Measurements from ENCODE around the gene CYSRT1.
"Not testable (repeated sequence)": the region's sequence is repeated elsewhere in the genome, so short reads cannot be mapped to it uniquely, and the experiment has no call there.

The CYSRT1 gene

GRCh38 chr9:137252555-137253506 is 27.9 kb downstream of the CYSRT1 start:
- DNase-seq (ENCODE audit: low spot score): no peak

- DNase-seq (ENCODE audit: low spot score): no peak
Observed at GRCh38 chr9:137253717-137254623, 29.0 kb downstream of the CYSRT1 start.

GRCh38 chr9:137254624-137255447 is 29.9 kb downstream of the CYSRT1 start, which contains the start of gene NELFB:
Gene NELFB (plus strand): TSS chr9:137255327.
- DNase-seq (ENCODE audit: low spot score): peak; percentile 99

GRCh38 chr9:137255448-137256114 is 30.6 kb downstream of the CYSRT1 start:
- DNase-seq (ENCODE audit: low spot score): peak; percentile 61

GRCh38 chr9:137256362-137256761 is 31.4 kb downstream of the CYSRT1 start:
- no peak for DNase-seq (ENCODE audit: low spot score)

- no peak for DNase-seq (ENCODE audit: low spot score)
Observed at GRCh38 chr9:137256856-137257255, 31.9 kb downstream of the CYSRT1 start.

GRCh38 chr9:137262173-137262908 is 37.4 kb downstream of the CYSRT1 start:
- not testable (repeated sequence) for DNase-seq (ENCODE audit: low spot score)

GRCh38 chr9:137262909-137263285 is 37.9 kb downstream of the CYSRT1 start:
- DNase-seq (ENCODE audit: low spot score): no peak

GRCh38 chr9:137263506-137263905 is 38.5 kb downstream of the CYSRT1 start:
- no peak for DNase-seq (ENCODE audit: low spot score)

- no peak for DNase-seq (ENCODE audit: low spot score)
Observed at GRCh38 chr9:137264067-137264466, 39.1 kb downstream of the CYSRT1 start.

- DNase-seq (ENCODE audit: low spot score): no peak
Observed at GRCh38 chr9:137265496-137266161, 40.7 kb downstream of the CYSRT1 start.

- no peak for DNase-seq (ENCODE audit: low spot score)
Observed at GRCh38 chr9:137266162-137266527, 41.2 kb downstream of the CYSRT1 start.

- no peak for DNase-seq (ENCODE audit: low spot score)
Observed at GRCh38 chr9:137266585-137267453, 41.8 kb downstream of the CYSRT1 start.

- peak; percentile 86 for DNase-seq (ENCODE audit: low spot score)
Observed at GRCh38 chr9:137267933-137268355, 43.0 kb downstream of the CYSRT1 start.

- DNase-seq (ENCODE audit: low spot score): no peak
Observed at GRCh38 chr9:137268538-137269201, 43.7 kb downstream of the CYSRT1 start.

GRCh38 chr9:137269231-137269772 is 44.3 kb downstream of the CYSRT1 start:
- DNase-seq (ENCODE audit: low spot score): peak; percentile 89

- DNase-seq (ENCODE audit: low spot score): no peak
Observed at GRCh38 chr9:137270929-137271695, 46.1 kb downstream of the CYSRT1 start.
